Heart right ventricle (tissue), 16 donors: ENCODE measurements around the gene ANKRD7. TPM values are rescaled to one million over a fixed set of nuclear protein-coding genes. Genes with fewer than 3 reads are reported as not detected.

Experiments used
- ATAC-seq, 8 donors: fragments of 200-7000 bp; cut with Tn5 transposase; one replicate each; pipeline ENCODE4 v1.9.1; 2020; ENCODE audit warnings: mild to moderate bottlenecking in 8 of 8, moderate library complexity in 8 of 8, moderate number of reproducible peaks in 1 of 8
- DNase-seq, 2 donors: peaks; one replicate each; pipeline ENCODE4 v3.0.0-alpha.2; 2020
- H3K27ac ChIP-seq, 10 donors: fragments of 200-600 bp; sonication (generic) in 2 of 10; one replicate each; pipeline versions ENCODE4 v1.5.0 to v1.8.0; 2020 to 2022; ENCODE audit warnings: mild to moderate bottlenecking in 3 of 10
- H3K27me3 ChIP-seq, 7 donors: fragments of 200-600 bp; one replicate each; pipeline ENCODE4 v1.8.0; 2021 to 2022; ENCODE audit warnings: mild to moderate bottlenecking in 2 of 7
- H3K36me3 ChIP-seq, 9 donors: fragments of 200-600 bp; sonication (generic) in 1 of 9; one replicate each; pipeline versions ENCODE4 v1.5.0 to v1.8.0; 2020 to 2022; ENCODE audit warnings: mild to moderate bottlenecking in 2 of 9
- H3K4me1 ChIP-seq, 9 donors: fragments of 200-600 bp; sonication (generic) in 1 of 9; one replicate each; pipeline versions ENCODE4 v1.5.0 to v1.8.0; 2020 to 2022; ENCODE audit warnings: mild to moderate bottlenecking in 4 of 9
- H3K4me3 ChIP-seq, 10 donors: fragments of 200-600 bp; sonication (generic) in 2 of 10; one replicate each; pipeline versions ENCODE4 v1.5.0 to v1.8.0; 2020 to 2022; ENCODE audit warnings: mild to moderate bottlenecking in 7 of 10, moderate library complexity in 2 of 10
- H3K9me3 ChIP-seq, 11 donors: fragments of 200-600 bp in 10 of 11; sonication (generic) in 2 of 11; one replicate each; pipeline versions ENCODE4 v1.5.0 to v1.8.0; 2013 to 2022; ENCODE audit warnings: mild to moderate bottlenecking in 2 of 11, control low read depth in 1 of 11, moderate library complexity in 1 of 11
- WGBS, 2 donors: extraction: QIAGEN DNeasy Blood & Tissue Kit; methylation state at CpG; one replicate each; pipeline ENCODE4 v1.1.7; 2013; ENCODE audit warnings: inconsistent platforms in 1 of 2; 5-methylcytosine and 5-hydroxymethylcytosine counted together
- intact Hi-C, 10 donors: fragments of 100-400 bp; cut with DNase I; formaldehyde crosslinking; loops; one replicate each; pipeline versions ENCODE4 v1.11.1 to v1.14.2; 2022
- polyA plus RNA-seq, 2 donors: library from polyadenylated mRNA; stranded (reverse); fragments of 200-250 nt; gene quantifications; one replicate each; pipeline ENCODE4 v1.2.3, GENCODE V29; 2013
- total RNA-seq, 10 donors: library from RNA; stranded (reverse); fragmentation: NEBNext Ultra II Directional in 3 of 10; extraction: Animal tissue kit (Norgen Biotek cat#: 25700) in 3 of 10; gene quantifications; one replicate each; pipeline versions ENCODE4 v1.2.1 to v1.2.4, GENCODE V29; 2021 to 2023
- TF ChIP-seq, protein P1 (sequence below), 9 donors: fragments of 200-600 bp; sonication (generic) in 2 of 9; IDR thresholded peaks; one replicate each; pipeline versions ENCODE4 v1.5.0 to v1.8.0; 2021 to 2022; ENCODE audit warnings: antibody characterized with exemption in 9 of 9, mild to moderate bottlenecking in 5 of 9, moderate library complexity in 1 of 9
- donor health status: Arrhythmogenic right ventricular cardiomyopathy.
- donor health status: ischemic (EF 13 %, LVEDD 7.1; RV severe dilation, severe dysfunction).
- donor health status: healthy with polysubstance abuse.
- donor health status: DM: no; HTN: yes; CAD: no.
- donor health status: DM: no; HTN: no; CAD: no.
- donor health status: ischemic (EF 25% LVEDD 6.9; RV normal size, moderate dysfunction).
- donor health status: ischemic (EF 25% LVEDD 5.7; RV mildly dilated, moderate dysfunction).
- donor health status: healthy.
- donor health status: DM: yes; HTN: yes; CAD: no.
- donor health status: Ischemic cardiomyopathy.
- donor health status: ischemic (EF 35%, LVEDD 5.7; RV mildly dilated, moderate dysfunction).
- donor health status: nonischemic (EF 11% LVEDD 7.7; RV severe dilation, severe dysfunction).
- donor health status: DM: yes; HTN: yes; CAD: no.
- donor health status: PGD.
- donor health status: ischemic (EF 29% LVEDD 5.4; RV normal size, mild dysfunction).
- donor health status: nonischemic (EF 23%, LVEDD 6.1; RV moderate dilation, normal function).

Gene ANKRD7
- total and polyA plus RNA-seq, 12 donors = 0.07 to 1.8 (median 0.91) TPM; not detected in 4

- WGBS, 2 donors = 2 to 12% methylated on average over 49 of the region's 49 CpGs
- intact Hi-C loops = no loop called here
- TF ChIP-seq, protein P1, sequence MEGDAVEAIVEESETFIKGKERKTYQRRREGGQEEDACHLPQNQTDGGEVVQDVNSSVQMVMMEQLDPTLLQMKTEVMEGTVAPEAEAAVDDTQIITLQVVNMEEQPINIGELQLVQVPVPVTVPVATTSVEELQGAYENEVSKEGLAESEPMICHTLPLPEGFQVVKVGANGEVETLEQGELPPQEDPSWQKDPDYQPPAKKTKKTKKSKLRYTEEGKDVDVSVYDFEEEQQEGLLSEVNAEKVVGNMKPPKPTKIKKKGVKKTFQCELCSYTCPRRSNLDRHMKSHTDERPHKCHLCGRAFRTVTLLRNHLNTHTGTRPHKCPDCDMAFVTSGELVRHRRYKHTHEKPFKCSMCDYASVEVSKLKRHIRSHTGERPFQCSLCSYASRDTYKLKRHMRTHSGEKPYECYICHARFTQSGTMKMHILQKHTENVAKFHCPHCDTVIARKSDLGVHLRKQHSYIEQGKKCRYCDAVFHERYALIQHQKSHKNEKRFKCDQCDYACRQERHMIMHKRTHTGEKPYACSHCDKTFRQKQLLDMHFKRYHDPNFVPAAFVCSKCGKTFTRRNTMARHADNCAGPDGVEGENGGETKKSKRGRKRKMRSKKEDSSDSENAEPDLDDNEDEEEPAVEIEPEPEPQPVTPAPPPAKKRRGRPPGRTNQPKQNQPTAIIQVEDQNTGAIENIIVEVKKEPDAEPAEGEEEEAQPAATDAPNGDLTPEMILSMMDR (IDR thresholded peaks at IDR 0.05) = no peak
Measured at GRCh38 chr7:118214051-118214832, 10.3 kb upstream of the ANKRD7 start.

DNA sequence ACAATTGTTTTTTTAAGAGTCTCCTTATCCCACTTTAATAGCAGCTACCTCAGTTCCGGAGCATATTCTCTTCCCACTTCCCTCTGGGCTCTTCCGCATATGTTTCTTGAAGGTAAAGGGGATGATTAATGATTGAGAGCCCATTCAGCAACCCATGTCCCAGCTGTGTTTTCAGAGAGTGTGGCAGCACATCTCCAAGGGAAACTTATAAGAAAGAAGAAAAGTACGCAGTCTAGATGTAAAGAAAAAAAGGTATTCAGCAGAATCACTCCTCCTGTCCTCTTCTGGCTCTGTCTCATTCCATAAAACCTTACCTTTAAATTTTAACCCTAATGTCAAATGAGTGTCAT, 9.7 kb upstream of the ANKRD7 start:
- WGBS, 2 donors = 41 to 47% methylated on average over 3 of the region's 3 CpGs
- Histone ChIP-seq H3K36me3 (no peaks in the 10 kb centered on the region), H3K4me3 (peak overlapping the region; percentile 29 to 62 (median 59)), H3K27ac (peak overlapping the region in 2 of 10 donors; percentile 37 to 65), H3K27me3 (peaks cover 0 to 9% (median 0%) of the 10 kb centered on the region in 7 donors), H3K4me1 (peaks cover 0 to 10% (median 0%) of the 10 kb centered on the region in 9 donors), H3K9me3 (no peaks in the 10 kb centered on the region)
- TF ChIP-seq, protein P1 (IDR thresholded peaks at IDR 0.05) = no peak
- no peak for DNase-seq
- intact Hi-C loops = no loop called here
- peak in 1 of 8 donors; percentile 7 for ATAC-seq

More at GRCh38 chr7:118214051-118214832, 10.3 kb upstream of the ANKRD7 start:
- Histone ChIP-seq H3K27ac (peak overlapping the region in 2 of 10 donors; percentile 37 to 65), H3K4me3 (peak overlapping the region; percentile 29 to 62 (median 59)), H3K9me3 (no peaks in the 10 kb centered on the region), H3K4me1 (peaks cover 0 to 10% (median 0%) of the 10 kb centered on the region in 9 donors), H3K36me3 (no peaks in the 10 kb centered on the region), H3K27me3 (peaks cover 0 to 9% (median 0%) of the 10 kb centered on the region in 7 donors)
- DNase-seq (peak; percentile 56 to 79), ATAC-seq (peak; percentile 72 to 97 (median 93))

DNA sequence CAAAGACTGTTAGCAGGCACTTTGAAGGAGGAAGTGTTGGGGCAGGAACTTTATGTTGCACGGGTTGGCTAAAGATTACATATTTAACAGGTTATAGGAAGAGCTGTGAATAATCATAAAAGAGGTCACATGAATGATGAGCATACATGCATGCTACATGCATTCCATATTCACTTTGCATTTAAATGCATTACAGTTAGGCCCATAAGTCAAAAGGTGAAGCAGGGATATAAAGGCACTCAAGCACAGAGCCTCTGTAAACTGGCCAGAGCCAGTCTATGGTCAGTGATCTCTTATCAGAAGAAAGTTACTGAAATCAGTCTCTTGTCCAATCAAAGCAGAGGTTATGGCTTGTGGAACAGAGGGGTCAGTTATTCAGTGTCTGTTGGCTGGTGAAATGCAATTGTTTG, 7.3 kb upstream of the ANKRD7 start:
- intact Hi-C loops = no loop called here
- DNase-seq = no peak
- no peak overlapping the region for H3K4me3 ChIP-seq
- 43 to 45% methylated on average over 1 of the region's 1 CpG for WGBS, 2 donors
- H3K27me3 ChIP-seq = peaks cover 0 to 9% (median 0%) of the 10 kb centered on the region in 7 donors
- TF ChIP-seq, protein P1 (IDR thresholded peaks at IDR 0.05) = no peak
- H3K27ac ChIP-seq = no peak overlapping the region
- H3K9me3 ChIP-seq = no peaks in the 10 kb centered on the region
- H3K4me1 ChIP-seq = peaks cover 0 to 10% (median 0%) of the 10 kb centered on the region in 9 donors
- ATAC-seq = no peak
- no peaks in the 10 kb centered on the region for H3K36me3 ChIP-seq

DNA sequence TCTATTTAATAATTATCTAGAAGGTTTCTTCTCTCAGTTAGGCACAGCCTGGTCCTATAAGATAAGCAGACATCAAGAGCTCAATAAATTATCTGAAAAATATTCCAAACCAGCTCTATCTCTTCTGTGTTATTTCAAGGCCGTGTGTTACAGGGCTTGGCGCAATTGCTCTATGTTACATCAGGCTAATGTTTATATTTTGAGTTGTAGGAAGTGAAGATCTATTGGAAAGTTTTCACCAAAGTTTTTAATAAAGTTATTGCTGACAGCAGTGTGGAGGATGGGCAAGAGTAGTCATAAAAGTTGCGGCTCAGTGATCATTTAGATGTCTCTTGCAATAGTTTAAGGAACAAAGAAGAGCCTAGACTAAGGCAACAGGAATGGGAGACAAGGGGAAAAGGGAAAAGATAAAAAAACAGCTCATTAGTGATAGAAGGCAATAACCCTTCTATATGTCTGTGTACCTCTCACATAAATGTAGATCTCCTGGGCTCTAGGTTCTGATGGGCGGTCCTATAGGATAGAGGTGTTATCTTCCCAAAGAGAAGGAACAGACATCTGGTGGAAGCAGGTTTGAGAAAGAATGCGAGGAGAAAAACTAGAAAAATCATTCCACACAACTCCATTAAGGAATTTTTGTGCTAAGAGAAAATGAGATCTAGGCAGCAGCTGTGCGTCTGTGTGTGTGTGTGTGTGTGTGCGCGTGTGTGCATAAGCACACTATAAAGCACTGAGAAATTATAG, 5.9 kb upstream of the ANKRD7 start:
- H3K36me3 ChIP-seq = no peaks in the 10 kb centered on the region
- H3K27me3 ChIP-seq = peaks cover 0 to 9% (median 0%) of the 10 kb centered on the region in 7 donors
- H3K4me1 ChIP-seq = peaks cover 0 to 10% (median 0%) of the 10 kb centered on the region in 9 donors
- H3K9me3 ChIP-seq = no peaks in the 10 kb centered on the region
- H3K4me3 ChIP-seq = no peak overlapping the region
- ATAC-seq (no peak), DNase-seq (no peak)
- intact Hi-C loops = no loop called here
- TF ChIP-seq, protein P1 (IDR thresholded peaks at IDR 0.05) = no peak
- no peak overlapping the region for H3K27ac ChIP-seq
- WGBS, 2 donors = 69 to 74% methylated on average over 8 of the region's 8 CpGs
